PC-9 (cell line): ENCODE measurements around the gene AZGP1. TPM values are rescaled to one million over a fixed set of nuclear protein-coding genes. Genes with fewer than 3 reads are reported as not detected.
A peak's percentile ranks its signal among the peaks of the same experiment; 100 is the strongest.
"Not testable (repeated sequence)": the region's sequence is repeated elsewhere in the genome, so short reads cannot be mapped to it uniquely, and the experiment has no call there.

Source experiments
- BruUV-seq: library from RNA; stranded (reverse); fragments of 400-500 nt; replicated peaks from 2 replicates; lab custom pipeline; 2021; lab: Mats Ljungman, UMichigan
- CTCF ChIA-PET: fragments of 300-600 bp; sonication (Branson Sonifier 250); formaldehyde crosslinking; loops from one replicate; lab custom pipeline; 2022; ENCODE audit warnings: antibody characterized with exemption; lab: Charles Lee
- POLR2A ChIA-PET: fragments of 300-600 bp; sonication (Branson Sonifier 250); formaldehyde crosslinking; loops from one replicate; lab custom pipeline; 2022; ENCODE audit warnings: antibody characterized with exemption; ENCODE audit not compliant: unreplicated experiment; lab: Charles Lee
- DNase-seq, 2 experiments: peaks; one replicate each; pipeline versions ENCODE4 v3.0.0 to v3.0.0-alpha.2; 2015 to 2022; ENCODE audit warnings: mixed read lengths in 1 of 2
- H2AFZ ChIP-seq: fragments of 200-600 bp; sonication (generic); 2 replicates; pipeline ENCODE4 v1.8.1; 2017; ENCODE audit warnings: antibody characterized with exemption
- H3F3A ChIP-seq: fragments of 200-600 bp; sonication (generic); 2 replicates; pipeline ENCODE4 v1.8.1; 2017; ENCODE audit warnings: antibody characterized with exemption, mild to moderate bottlenecking, low read depth; ENCODE audit not compliant: insufficient read depth
- H3K27ac ChIP-seq: fragments of 200-600 bp; sonication (generic); 2 replicates; pipeline ENCODE4 v1.6.1; 2016; ENCODE audit warnings: mixed run types
- H3K27me3 ChIP-seq: fragments of 200-600 bp; sonication (generic); 2 replicates; pipeline ENCODE4 v1.6.1; 2016; ENCODE audit warnings: low read depth, mixed run types; ENCODE audit not compliant: insufficient read depth
- H3K36me3 ChIP-seq: fragments of 200-600 bp; sonication (generic); 2 replicates; pipeline ENCODE4 v1.6.1; 2016; ENCODE audit warnings: low read depth, mixed run types
- H3K4me1 ChIP-seq: fragments of 200-600 bp; sonication (generic); replicated peaks from 2 replicates; pipeline ENCODE4 v1.6.1; 2016; ENCODE audit warnings: mixed run types; ENCODE audit not compliant: insufficient read depth
- H3K4me2 ChIP-seq: fragments of 200-600 bp; sonication (generic); 2 replicates; pipeline ENCODE4 v1.6.1; 2017; ENCODE audit warnings: mixed run types
- H3K4me3 ChIP-seq: fragments of 200-600 bp; sonication (generic); 2 replicates; pipeline ENCODE4 v1.6.1; 2016; ENCODE audit warnings: mixed run types
- H3K79me2 ChIP-seq: fragments of 200-600 bp; sonication (generic); 2 replicates; pipeline ENCODE4 v1.6.1; 2017; ENCODE audit warnings: low read depth, mixed run types
- H3K9me2 ChIP-seq: fragments of 200-600 bp; sonication (generic); 2 replicates; pipeline ENCODE4 v1.8.1; 2017; ENCODE audit warnings: mild to moderate bottlenecking; ENCODE audit not compliant: insufficient read depth
- H3K9me3 ChIP-seq: fragments of 200-600 bp; sonication (generic); 2 replicates; pipeline ENCODE4 v1.8.1; 2016; ENCODE audit warnings: low read depth; ENCODE audit not compliant: insufficient read depth
- H4K20me1 ChIP-seq: fragments of 200-600 bp; sonication (generic); 2 replicates; pipeline ENCODE4 v1.8.1; 2017; ENCODE audit not compliant: insufficient read depth
- CTCF ChIP-seq: fragments of 200-600 bp; sonication (generic); conservative IDR thresholded peaks from 2 replicates; pipeline ENCODE4 v1.6.1; 2017; ENCODE audit warnings: mixed run types, antibody characterized with exemption, mild to moderate bottlenecking, moderate library complexity
- EZH2 ChIP-seq: fragments of 200-600 bp; sonication (generic); IDR thresholded peaks from 2 replicates; pipeline ENCODE4 v1.8.0; 2017; ENCODE audit warnings: antibody characterized with exemption, low read depth
- intact Hi-C: fragments of 100-400 bp; cut with micrococcal nuclease; formaldehyde crosslinking; loops from one replicate; pipeline ENCODE4 v1.10.0; 2022; ENCODE audit not compliant: unreplicated experiment
- total RNA-seq: library from RNA; stranded (reverse); gene quantifications from 2 replicates; pipeline ENCODE4 v1.2.3, GENCODE V29; 2021

The AZGP1 gene
- total RNA-seq, 1 experiment from 2014 or later: not detected

GRCh38 chr7:99979814-99980225, 4.0 kb upstream of the AZGP1 start:
- H3K79me2 ChIP-seq, H3K4me1 ChIP-seq, H3K9me2 ChIP-seq, H3K4me3 ChIP-seq, CTCF ChIA-PET, H4K20me1 ChIP-seq, H3K4me2 ChIP-seq, H2AFZ ChIP-seq, H3K36me3 ChIP-seq, H3K27ac ChIP-seq, H3K9me3 ChIP-seq, POLR2A ChIA-PET, BruUV-seq, H3F3A ChIP-seq: not testable (repeated sequence)
- DNase-seq: peak in 1 of 2 experiments; percentile 56
- intact Hi-C loops: loop anchor here (5.0 kb wide), 1 partner anchor 53 kb away; the partner anchor contains the start of gene GJC3
- H3K27me3 ChIP-seq: peaks cover 35% of the 10 kb centered on the region
- TF ChIP-seq CTCF: peak; percentile 78

- H3K79me2 ChIP-seq: no peaks in the 10 kb centered on the region
- H3F3A ChIP-seq: peaks cover 13% of the 10 kb centered on the region; the same call in 1 of the 2 replicates
- no peaks in the 10 kb centered on the region for H3K36me3 ChIP-seq
- H3K4me2 ChIP-seq: no peak overlapping the region
- H3K4me1 ChIP-seq: no peaks in the 10 kb centered on the region
- intact Hi-C loops: loop anchor here (5.0 kb wide), 1 partner anchor 49 kb away; the partner anchor contains the start of gene GJC3
- no peak overlapping the region for H3K4me3 ChIP-seq
- no peak for DNase-seq
- no peaks in the 10 kb centered on the region for H3K9me3 ChIP-seq
- no TSS peak for BruUV-seq
- ChIA-PET CTCF (no interaction called here), POLR2A (no interaction called here)
- H3K27me3 ChIP-seq: peaks cover 28% of the 10 kb centered on the region
- H2AFZ ChIP-seq: no peak overlapping the region
- no peak for TF ChIP-seq CTCF
- no peak for TF ChIP-seq EZH2
- no peaks in the 10 kb centered on the region for H3K9me2 ChIP-seq
- no peaks in the 10 kb centered on the region for H4K20me1 ChIP-seq
- H3K27ac ChIP-seq: no peak overlapping the region
These were observed 795 bp upstream of the AZGP1 start for GRCh38 chr7:99976626-99977025.

- H3K4me1 ChIP-seq: no peaks in the 10 kb centered on the region
- no peaks in the 10 kb centered on the region for H4K20me1 ChIP-seq
- no peaks in the 10 kb centered on the region for H3K9me3 ChIP-seq
- TF ChIP-seq EZH2: no peak
- TF ChIP-seq CTCF: no peak
- H2AFZ ChIP-seq: no peak overlapping the region
- no TSS peak for BruUV-seq
- H3K9me2 ChIP-seq: no peaks in the 10 kb centered on the region
- no peak overlapping the region for H3K4me2 ChIP-seq
- H3K27me3 ChIP-seq: peaks cover 33% of the 10 kb centered on the region
- no peaks in the 10 kb centered on the region for H3K79me2 ChIP-seq
- intact Hi-C loops: loop anchor here (5.0 kb wide), 1 partner anchor 47 kb away; the partner anchor contains the start of gene GJC3
- DNase-seq: no peak
- H3K27ac ChIP-seq: no peak overlapping the region
- ChIA-PET POLR2A (no interaction called here), CTCF (no interaction called here)
- peaks cover 13% of the 10 kb centered on the region; the same call in 1 of the 2 replicates for H3F3A ChIP-seq
- no peaks in the 10 kb centered on the region for H3K36me3 ChIP-seq
- H3K4me3 ChIP-seq: no peak overlapping the region
These were observed 1.1 kb downstream of the AZGP1 start for GRCh38 chr7:99974681-99975080.

- H3K27ac ChIP-seq, H2AFZ ChIP-seq, H3K4me1 ChIP-seq, H3K4me3 ChIP-seq, POLR2A ChIA-PET, intact Hi-C loops, H4K20me1 ChIP-seq, H3K9me3 ChIP-seq, H3K79me2 ChIP-seq, CTCF ChIA-PET, H3K9me2 ChIP-seq, BruUV-seq, H3K4me2 ChIP-seq, H3K36me3 ChIP-seq: not testable (repeated sequence)
- peak in 1 of 2 experiments; percentile 76 for DNase-seq
- Histone ChIP-seq H3K27me3 (peaks cover 33% of the 10 kb centered on the region), H3F3A (peaks cover 13% of the 10 kb centered on the region; the same call in 1 of the 2 replicates)
These were observed 2.0 kb downstream of the AZGP1 start for GRCh38 chr7:99973817-99974216.
